Central memory CD4-positive, alpha-beta T cell (primary cell): ENCODE data around the gene MED13.
"Not testable (repeated sequence)": the region's sequence is repeated elsewhere in the genome, so short reads cannot be mapped to it uniquely, and the experiment has no call there.

Source experiments
- DNase-seq: peaks from one replicate; pipeline ENCODE4 v3.0.0; 2022

Gene MED13

GRCh38 chr17:62085511-62086408 lies 20.7 kb upstream of the MED13 start:
- DNase-seq, result no peak

GRCh38 chr17:62084585-62084984 lies 19.5 kb upstream of the MED13 start:
- DNase-seq, result no peak

- DNase-seq, result no peak
Measured at GRCh38 chr17:62083651-62084050, 18.6 kb upstream of the MED13 start.

GRCh38 chr17:62080647-62081046 lies 15.6 kb upstream of the MED13 start:
- no peak for DNase-seq

GRCh38 chr17:62078009-62078408 lies 12.9 kb upstream of the MED13 start:
- DNase-seq, result no peak

GRCh38 chr17:62076864-62077788 lies 12.0 kb upstream of the MED13 start:
- DNase-seq, result no peak

- DNase-seq, result no peak
Measured at GRCh38 chr17:62075308-62075815, 10.3 kb upstream of the MED13 start.

GRCh38 chr17:62073993-62074392 lies 8.9 kb upstream of the MED13 start:
- no peak for DNase-seq

- DNase-seq, result not testable (repeated sequence)
Measured at GRCh38 chr17:62072855-62073254, 7.8 kb upstream of the MED13 start.

GRCh38 chr17:62070900-62071299 lies 5.8 kb upstream of the MED13 start:
- no peak for DNase-seq

GRCh38 chr17:62067165-62068145 lies 2.4 kb upstream of the MED13 start:
- DNase-seq, result no peak

- DNase-seq, result peak; percentile 96
Measured at GRCh38 chr17:62065611-62066468, 762 bp upstream of the MED13 start.

- peak; percentile 22 for DNase-seq
Measured at GRCh38 chr17:62064029-62064790, 868 bp downstream of the MED13 start.

GRCh38 chr17:62062944-62063343 lies 2.1 kb downstream of the MED13 start:
- no peak for DNase-seq

- no peak for DNase-seq
Measured at GRCh38 chr17:62062302-62062701, 2.8 kb downstream of the MED13 start.

- no peak for DNase-seq
Measured at GRCh38 chr17:62059414-62059813, 5.7 kb downstream of the MED13 start.

GRCh38 chr17:62058611-62059010 lies 6.5 kb downstream of the MED13 start:
- DNase-seq, result no peak

GRCh38 chr17:62057696-62058095 lies 7.4 kb downstream of the MED13 start:
- no peak for DNase-seq

- no peak for DNase-seq
Measured at GRCh38 chr17:62052765-62053338, 12.2 kb downstream of the MED13 start.

- no peak for DNase-seq
Measured at GRCh38 chr17:62051053-62051452, 14.0 kb downstream of the MED13 start.
